ENCODE results near the gene IRX4.
"Not testable (repeated sequence)": the region's sequence is repeated elsewhere in the genome, so short reads cannot be mapped to it uniquely, and the experiment has no call there.

Gene IRX4

DNA sequence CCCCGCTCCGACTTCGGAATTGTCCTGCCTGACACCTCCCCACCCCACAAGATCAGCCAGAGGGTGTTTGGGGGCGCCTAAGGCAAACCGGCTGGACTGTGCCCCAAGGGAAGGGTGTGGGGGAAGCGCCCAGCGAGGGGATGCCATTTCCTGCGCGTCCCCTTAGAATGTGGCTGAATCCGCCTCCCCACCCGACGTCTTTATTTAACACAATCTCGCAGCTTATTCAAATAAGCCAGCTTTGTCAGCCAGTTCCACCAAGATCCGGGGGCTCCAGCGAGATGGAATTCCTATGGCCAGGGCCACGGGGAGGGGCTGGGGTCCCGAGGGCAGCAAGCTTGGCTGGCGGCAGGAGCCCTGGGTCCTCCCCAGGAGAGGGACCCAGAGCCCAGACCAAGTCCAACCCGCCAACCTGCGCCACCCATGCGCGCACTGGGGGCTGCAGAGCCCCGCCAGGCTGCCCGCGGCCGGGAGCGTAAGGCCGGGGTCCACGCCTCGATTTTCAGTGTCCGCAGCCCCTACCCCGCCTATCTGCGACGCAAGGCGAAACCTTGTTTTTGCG lies 7.4 kb downstream of the IRX4 start:
- no peak for TF ChIP-seq CTCF (IDR thresholded peaks at IDR 0.05; ENCODE audit: insufficient read depth, low read depth, low read length, missing control alignments)
- H3K4me3 ChIP-seq (ENCODE audit: low read depth, low read length), result no peak overlapping the region
- no peak for DNase-seq (ENCODE audit: low read depth)

- DNase-seq (ENCODE audit: low read depth), result no peak
- H3K4me3 ChIP-seq (ENCODE audit: low read depth, low read length), result no peak overlapping the region
- TF ChIP-seq CTCF (IDR thresholded peaks at IDR 0.05; ENCODE audit: insufficient read depth, low read depth, low read length, missing control alignments), result no peak
Measured at GRCh38 chr5:1874771-1875220, 7.9 kb downstream of the IRX4 start.

- no peak overlapping the region for H3K4me3 ChIP-seq (ENCODE audit: low read depth, low read length)
- no peak for TF ChIP-seq CTCF (IDR thresholded peaks at IDR 0.05; ENCODE audit: insufficient read depth, low read depth, low read length, missing control alignments)
- DNase-seq (ENCODE audit: low read depth), result no peak
Measured at GRCh38 chr5:1874348-1874747, 8.4 kb downstream of the IRX4 start.

GRCh38 chr5:1873243-1873959 lies 9.3 kb downstream of the IRX4 start:
- H3K4me3 ChIP-seq (ENCODE audit: low read depth, low read length), result no peak overlapping the region
- DNase-seq (ENCODE audit: low read depth), result no peak
- no peak for TF ChIP-seq CTCF (IDR thresholded peaks at IDR 0.05; ENCODE audit: insufficient read depth, low read depth, low read length, missing control alignments)

DNA sequence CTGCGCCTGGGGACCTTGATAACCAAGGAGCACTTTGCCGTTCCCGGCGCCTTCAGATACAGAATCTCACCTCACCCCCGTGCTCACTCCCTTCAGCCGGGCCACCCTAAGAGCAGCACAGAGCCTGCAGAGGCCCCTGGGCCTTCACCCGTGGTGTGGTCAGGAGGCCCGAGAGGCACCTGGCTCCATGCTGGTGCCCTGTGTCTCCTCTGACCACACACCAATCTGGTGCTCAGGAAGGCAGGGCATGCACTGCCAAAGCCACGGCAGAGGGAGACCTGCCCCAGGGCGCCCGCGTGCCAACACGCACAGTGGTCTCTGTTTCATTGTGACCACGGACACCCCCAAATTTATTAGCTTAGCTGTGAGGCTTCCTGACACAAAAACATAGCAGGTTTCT lies 11.3 kb downstream of the IRX4 start:
- TF ChIP-seq CTCF (IDR thresholded peaks at IDR 0.05; ENCODE audit: insufficient read depth, low read depth, low read length, missing control alignments), result no peak
- no peak overlapping the region for H3K4me3 ChIP-seq (ENCODE audit: low read depth, low read length)
- DNase-seq (ENCODE audit: low read depth), result no peak

- DNase-seq (ENCODE audit: low read depth); H3K4me3 ChIP-seq (ENCODE audit: low read depth, low read length): not testable (repeated sequence)
Measured at GRCh38 chr5:1870435-1871272, 12.1 kb downstream of the IRX4 start.

DNA sequence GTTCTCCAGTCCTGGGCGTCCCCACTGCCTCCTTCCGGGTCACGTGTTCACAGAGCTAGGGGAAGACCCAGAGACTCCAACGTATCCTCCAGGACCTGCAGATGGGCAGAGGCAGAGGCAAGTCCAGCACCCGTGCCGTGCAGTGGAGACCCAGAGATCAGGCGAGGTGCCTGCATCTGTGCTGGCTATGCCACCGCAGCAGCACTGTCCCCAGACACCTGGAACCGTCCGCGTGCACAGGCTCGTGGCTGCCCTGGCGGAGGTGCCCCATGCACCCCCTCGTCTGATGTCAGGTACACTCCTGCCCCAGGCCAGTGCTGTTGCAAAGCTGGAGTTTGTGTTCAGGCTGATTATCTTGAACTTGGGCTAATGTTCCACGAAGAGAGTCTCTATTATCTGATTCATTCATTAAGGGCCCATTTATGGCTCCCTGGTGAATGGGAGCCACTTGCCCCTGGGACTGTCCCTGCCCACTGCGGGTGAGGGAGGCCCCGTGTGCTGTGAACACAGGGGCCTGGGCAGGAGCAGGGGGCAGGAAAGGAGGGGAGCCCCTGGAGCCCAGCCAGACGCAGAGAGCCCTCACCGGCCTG lies 13.7 kb downstream of the IRX4 start:
- no peak overlapping the region for H3K4me3 ChIP-seq (ENCODE audit: low read depth, low read length)
- TF ChIP-seq CTCF (IDR thresholded peaks at IDR 0.05; ENCODE audit: insufficient read depth, low read depth, low read length, missing control alignments), result no peak
- DNase-seq (ENCODE audit: low read depth), result no peak
